Astrocyte (in vitro differentiated cells and primary cell): Measurements from ENCODE around the gene NTSR1. TPM values are rescaled to one million over a fixed set of nuclear protein-coding genes. Genes with fewer than 3 reads are reported as not detected.

Experiments used
- DNase-seq: peaks from one replicate; pipeline ENCODE4 v3.0.0-alpha.2; 2010; ENCODE audit warnings: low read depth
- FAIRE-seq: peaks from 2 replicates; lab custom pipeline; 2011; peaks lifted over from hg19 to GRCh38; lab: Jason Lieb, UNC
- H2AFZ ChIP-seq: 2 replicates; pipeline ENCODE4 v1.6.0; 2012; ENCODE audit warnings: low read depth, low read length, inconsistent platforms
- H3K27ac ChIP-seq: 2 replicates; pipeline ENCODE4 v1.5.1; 2011; ENCODE audit warnings: low read depth, low read length, inconsistent platforms
- H3K27me3 ChIP-seq: 2 replicates; pipeline ENCODE4 v1.6.0; 2011; ENCODE audit warnings: low read length, inconsistent platforms; ENCODE audit not compliant: insufficient read depth
- H3K36me3 ChIP-seq: 2 replicates; pipeline ENCODE4 v1.5.1; 2011; ENCODE audit warnings: low read length, inconsistent platforms; ENCODE audit not compliant: insufficient read depth
- H3K4me1 ChIP-seq: 2 replicates; pipeline ENCODE4 v1.5.1; 2011; ENCODE audit warnings: low read length, inconsistent platforms; ENCODE audit not compliant: insufficient read depth
- H3K4me2 ChIP-seq: 2 replicates; pipeline ENCODE4 v1.6.0; 2012; ENCODE audit warnings: low read length, inconsistent platforms
- H3K4me3 ChIP-seq: 2 replicates; pipeline ENCODE4 v1.5.1; 2011; ENCODE audit warnings: low read depth, mild to moderate bottlenecking, low read length, inconsistent platforms; ENCODE audit not compliant: insufficient read depth
- H3K79me2 ChIP-seq: 2 replicates; pipeline ENCODE4 v1.6.0; 2012; ENCODE audit warnings: mild to moderate bottlenecking, low read length, inconsistent platforms; ENCODE audit not compliant: insufficient read depth
- H3K9ac ChIP-seq: 2 replicates; pipeline ENCODE4 v1.6.0; 2012; ENCODE audit warnings: mild to moderate bottlenecking, low read length, inconsistent platforms
- H3K9me3 ChIP-seq: 2 replicates; pipeline ENCODE4 v1.5.1; 2012; ENCODE audit warnings: low read depth, mild to moderate bottlenecking, low read length, inconsistent platforms; ENCODE audit not compliant: insufficient read depth
- H4K20me1 ChIP-seq: 2 replicates; pipeline ENCODE4 v1.6.0; 2012; ENCODE audit warnings: low read length, inconsistent platforms; ENCODE audit not compliant: insufficient read depth
- H3K27ac Mint-ChIP-seq: one replicate; pipeline ENCODE4 v1.8.0; 2021; ENCODE audit warnings: mild to moderate bottlenecking, mixed read lengths; ENCODE audit not compliant: unreplicated experiment
- H3K27me3 Mint-ChIP-seq: one replicate; pipeline ENCODE4 v1.8.0; 2021; ENCODE audit warnings: low read depth, mixed read lengths; ENCODE audit not compliant: unreplicated experiment
- H3K36me3 Mint-ChIP-seq: one replicate; pipeline ENCODE4 v1.8.0; 2021; ENCODE audit warnings: low read depth, mixed read lengths; ENCODE audit not compliant: unreplicated experiment
- H3K4me1 Mint-ChIP-seq: one replicate; pipeline ENCODE4 v1.8.0; 2021; ENCODE audit warnings: low read depth, mixed read lengths; ENCODE audit not compliant: unreplicated experiment
- H3K4me3 Mint-ChIP-seq: one replicate; pipeline ENCODE4 v1.8.0; 2021; ENCODE audit warnings: mild to moderate bottlenecking, moderate library complexity, mixed read lengths; ENCODE audit not compliant: unreplicated experiment
- H3K9me3 Mint-ChIP-seq: one replicate; pipeline ENCODE4 v1.8.0; 2021; ENCODE audit warnings: mild to moderate bottlenecking, mixed read lengths; ENCODE audit not compliant: unreplicated experiment
- CTCF ChIP-seq: IDR thresholded peaks from 2 replicates; pipeline ENCODE4 v1.5.1; 2011; ENCODE audit warnings: low read depth, mild to moderate bottlenecking, inconsistent platforms, low read length, moderate library complexity; ENCODE audit not compliant: insufficient read depth
- EZH2 ChIP-seq: IDR thresholded peaks from 2 replicates; pipeline ENCODE4 v1.6.1; 2012; ENCODE audit warnings: mild to moderate bottlenecking, low read length, inconsistent platforms; ENCODE audit not compliant: insufficient read depth
- total RNA-seq: library from RNA; stranded (reverse); gene quantifications from 2 replicates; pipeline ENCODE4 v1.2.1, GENCODE V29; 2021

The NTSR1 gene
- total RNA-seq, 1 donor from 2014 or later, result 0.16 TPM

- H3K27me3 Mint-ChIP-seq, result peaks cover 33% of the 10 kb centered on the region
- no peak for FAIRE-seq
- H3K4me1 ChIP-seq, result peaks cover 4% of the 10 kb centered on the region
Observed at GRCh38 chr20:62686869-62687830, 21.5 kb upstream of the NTSR1 start.

GRCh38 chr20:62688083-62688482 lies 20.6 kb upstream of the NTSR1 start:
- TF ChIP-seq CTCF (no peak), EZH2 (no peak)
- Mint-ChIP-seq H3K27ac (no peak overlapping the region), H3K4me3 (no peak overlapping the region), H3K36me3 (no peaks in the 10 kb centered on the region), H3K9me3 (no peaks in the 10 kb centered on the region), H3K4me1 (peaks cover 9% of the 10 kb centered on the region), H3K27me3 (peaks cover 29% of the 10 kb centered on the region)
- Histone ChIP-seq H3K36me3 (no peaks in the 10 kb centered on the region), H3K9ac (no peak overlapping the region), H3K27ac (no peak overlapping the region), H3K9me3 (no peaks in the 10 kb centered on the region), H4K20me1 (no peaks in the 10 kb centered on the region), H2AFZ (no peak overlapping the region), H3K27me3 (peaks cover 21% of the 10 kb centered on the region), H3K4me3 (no peak overlapping the region), H3K79me2 (no peaks in the 10 kb centered on the region), H3K4me2 (no peak overlapping the region), H3K4me1 (peaks cover 4% of the 10 kb centered on the region)
- no peak for FAIRE-seq
- no peak for DNase-seq

More at GRCh38 chr20:62686869-62687830, 21.5 kb upstream of the NTSR1 start:
- no peak overlapping the region for H3K9ac ChIP-seq
- peaks cover 9% of the 10 kb centered on the region for H3K4me1 Mint-ChIP-seq
- no peak overlapping the region for H3K4me3 Mint-ChIP-seq
- TF ChIP-seq EZH2 (no peak), CTCF (no peak)
- H3K4me2 ChIP-seq, result no peak overlapping the region
- no peak overlapping the region for H2AFZ ChIP-seq
- no peaks in the 10 kb centered on the region for H3K36me3 Mint-ChIP-seq
- H3K27ac Mint-ChIP-seq, result no peak overlapping the region
- no peaks in the 10 kb centered on the region for H4K20me1 ChIP-seq
- DNase-seq, result no peak
- H3K4me3 ChIP-seq, result no peak overlapping the region
- no peaks in the 10 kb centered on the region for H3K9me3 Mint-ChIP-seq
- H3K27me3 ChIP-seq, result peaks cover 20% of the 10 kb centered on the region
- H3K9me3 ChIP-seq, result no peaks in the 10 kb centered on the region
- no peaks in the 10 kb centered on the region for H3K36me3 ChIP-seq
- no peaks in the 10 kb centered on the region for H3K79me2 ChIP-seq
- no peak overlapping the region for H3K27ac ChIP-seq
